Fibroblast of the aortic adventitia (primary cell): ENCODE results near the gene ARHGAP12. TPM values are rescaled to one million over a fixed set of nuclear protein-coding genes. Genes with fewer than 3 reads are reported as not detected.
A peak's percentile ranks its signal among the peaks of the same experiment; 100 is the strongest.

Experiments used
- DNase-seq: peaks from one replicate; pipeline ENCODE4 v3.0.0-alpha.2; 2010; ENCODE audit warnings: low read depth
- H3K4me3 ChIP-seq: 2 replicates; pipeline ENCODE4 v1.5.1; 2011; ENCODE audit warnings: low read depth, mild to moderate bottlenecking, control low read depth, low read length, moderate library complexity
- CTCF ChIP-seq: IDR thresholded peaks from 2 replicates; pipeline ENCODE4 v1.5.1; 2011; ENCODE audit warnings: mild to moderate bottlenecking, low read length, control low read depth, inconsistent platforms; ENCODE audit not compliant: insufficient read depth
- total RNA-seq: library from RNA; depleted of rRNA; stranded (reverse); fragments of >200 nt; gene quantifications from 2 replicates; pipeline ENCODE4 v1.2.3, GENCODE V29; 2012; ENCODE audit warnings: low replicate concordance

The ARHGAP12 gene
- total RNA-seq, 1 donor: 77.9 TPM

GRCh38 chr10:31947144-31947926, 18.7 kb upstream of the ARHGAP12 start:
- TF ChIP-seq CTCF: peak; percentile 42
- no peak overlapping the region for H3K4me3 ChIP-seq
- peak; percentile 97 for DNase-seq

GRCh38 chr10:31945392-31945791, 16.8 kb upstream of the ARHGAP12 start:
- no peak overlapping the region for H3K4me3 ChIP-seq
- no peak for TF ChIP-seq CTCF
- no peak for DNase-seq

GRCh38 chr10:31944071-31944433, 15.4 kb upstream of the ARHGAP12 start:
- no peak for DNase-seq
- no peak overlapping the region for H3K4me3 ChIP-seq
- TF ChIP-seq CTCF: no peak

- TF ChIP-seq CTCF: no peak
- H3K4me3 ChIP-seq: no peak overlapping the region
- DNase-seq: no peak
Measured at GRCh38 chr10:31942892-31943291, 14.3 kb upstream of the ARHGAP12 start.

GRCh38 chr10:31942435-31942834, 13.8 kb upstream of the ARHGAP12 start:
- TF ChIP-seq CTCF: no peak
- H3K4me3 ChIP-seq: no peak overlapping the region
- no peak for DNase-seq

GRCh38 chr10:31940839-31941653, 12.4 kb upstream of the ARHGAP12 start:
- no peak for TF ChIP-seq CTCF
- peak; percentile 89 for DNase-seq
- no peak overlapping the region for H3K4me3 ChIP-seq
